ENCODE results near the gene SPTBN1.

DNA sequence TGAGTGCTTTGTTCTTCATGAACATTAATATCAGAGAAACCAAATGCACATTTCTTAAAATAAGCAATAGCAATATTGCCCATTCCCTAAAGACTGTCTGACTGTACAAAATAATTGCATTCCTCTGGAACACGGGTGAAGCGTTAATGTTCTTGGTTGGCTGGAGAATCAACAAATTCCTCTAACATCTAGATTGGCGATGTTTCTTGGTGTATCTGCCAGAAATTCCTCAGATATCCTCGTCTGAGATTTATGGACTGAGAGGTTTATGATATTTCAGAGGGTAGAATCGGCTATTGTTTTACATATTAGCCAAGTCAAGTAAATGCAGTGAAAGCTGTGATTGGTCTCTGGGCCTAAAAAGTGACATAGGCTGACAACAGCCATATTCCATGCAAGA is 27.1 kb upstream of the SPTBN1 start:
- TF ChIP-seq EZH2 (IDR thresholded peaks at IDR 0.05; ENCODE audit: insufficient read depth, poor library complexity, severe bottlenecking) (no peak), EZH2phosphoT487 (IDR thresholded peaks at IDR 0.05; ENCODE audit: insufficient read depth, low read depth) (no peak)

All from GM23248 (cell line).